Measurements from ENCODE around the gene CAMK1D.

DNA sequence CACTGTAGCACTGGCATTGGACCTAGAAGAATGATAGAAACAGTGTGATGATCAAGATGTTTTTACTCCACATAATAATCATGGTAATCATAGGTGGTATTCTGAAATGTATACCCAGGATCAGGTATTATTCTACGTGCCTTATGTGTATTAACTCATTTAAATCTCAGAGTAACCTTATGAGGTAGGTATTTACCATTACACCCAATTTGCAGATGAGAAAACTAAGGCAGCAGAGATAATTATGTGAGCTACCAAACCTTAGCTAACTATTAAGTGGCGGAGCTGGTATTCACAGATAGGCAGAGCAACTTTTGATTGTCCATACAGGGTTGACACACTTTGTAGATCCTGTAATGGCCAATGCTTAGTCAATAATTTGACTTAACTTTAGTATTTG is 2.5 kb downstream of the CAMK1D start:
- TF ChIP-seq, protein P1, sequence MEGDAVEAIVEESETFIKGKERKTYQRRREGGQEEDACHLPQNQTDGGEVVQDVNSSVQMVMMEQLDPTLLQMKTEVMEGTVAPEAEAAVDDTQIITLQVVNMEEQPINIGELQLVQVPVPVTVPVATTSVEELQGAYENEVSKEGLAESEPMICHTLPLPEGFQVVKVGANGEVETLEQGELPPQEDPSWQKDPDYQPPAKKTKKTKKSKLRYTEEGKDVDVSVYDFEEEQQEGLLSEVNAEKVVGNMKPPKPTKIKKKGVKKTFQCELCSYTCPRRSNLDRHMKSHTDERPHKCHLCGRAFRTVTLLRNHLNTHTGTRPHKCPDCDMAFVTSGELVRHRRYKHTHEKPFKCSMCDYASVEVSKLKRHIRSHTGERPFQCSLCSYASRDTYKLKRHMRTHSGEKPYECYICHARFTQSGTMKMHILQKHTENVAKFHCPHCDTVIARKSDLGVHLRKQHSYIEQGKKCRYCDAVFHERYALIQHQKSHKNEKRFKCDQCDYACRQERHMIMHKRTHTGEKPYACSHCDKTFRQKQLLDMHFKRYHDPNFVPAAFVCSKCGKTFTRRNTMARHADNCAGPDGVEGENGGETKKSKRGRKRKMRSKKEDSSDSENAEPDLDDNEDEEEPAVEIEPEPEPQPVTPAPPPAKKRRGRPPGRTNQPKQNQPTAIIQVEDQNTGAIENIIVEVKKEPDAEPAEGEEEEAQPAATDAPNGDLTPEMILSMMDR (IDR thresholded peaks at IDR 0.05), result no peak
- TF ChIP-seq POLR2A (IDR thresholded peaks at IDR 0.05), result no peak

Data from right lobe of liver (tissue), 4 donors.